Measurements from ENCODE around the gene MAVS.

The MAVS gene

DNA sequence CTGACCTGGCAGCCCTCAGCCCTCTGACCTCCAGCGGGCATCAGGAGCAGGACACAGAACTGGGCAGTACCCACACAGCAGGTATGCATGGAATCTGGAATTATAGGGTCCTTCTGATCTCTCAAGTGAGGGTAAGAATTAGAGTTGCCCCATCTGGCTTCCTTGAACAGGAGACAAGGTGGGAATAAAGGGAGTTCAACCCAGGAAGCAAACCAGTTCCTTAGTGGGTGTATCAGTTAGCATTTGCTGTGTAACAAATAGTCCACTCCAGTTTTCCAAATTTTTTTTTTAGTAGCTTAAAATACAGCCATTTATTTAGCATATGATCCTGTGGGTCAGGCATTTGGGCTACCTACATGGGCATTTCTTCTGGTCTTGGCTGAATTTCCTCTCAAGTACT, 15.7 kb downstream of the MAVS start:
- Histone ChIP-seq H3K36me3 (ENCODE audit: control insufficient read depth, low read length) (peaks cover 79% of the 10 kb centered on the region), H4K20me1 (ENCODE audit: control insufficient read depth, insufficient read depth, low read depth, low read length) (no peaks in the 10 kb centered on the region), H3K4me3 (ENCODE audit: low read length) (no peak overlapping the region), H3K79me2 (ENCODE audit: control insufficient read depth, low read length) (peaks cover 2% of the 10 kb centered on the region; the same call in 1 of the 2 replicates), H3K9me2 (replicated peaks; ENCODE audit: control insufficient read depth, low read length) (no peaks in the 10 kb centered on the region), H3K4me2 (ENCODE audit: low read length) (no peak overlapping the region), H3K27me3 (ENCODE audit: control insufficient read depth, low read length) (no peaks in the 10 kb centered on the region), H3K4me1 (ENCODE audit: control insufficient read depth, low read length) (no peaks in the 10 kb centered on the region), H3K27ac (ENCODE audit: low read depth, low read length) (no peak overlapping the region), H3K9me3 (ENCODE audit: control insufficient read depth, insufficient read depth, low read length) (peaks cover 4% of the 10 kb centered on the region; the same call in 1 of the 2 replicates), H3F3A (ENCODE audit: control insufficient read depth, insufficient read depth) (no peaks in the 10 kb centered on the region)
- TF ChIP-seq, protein P1, sequence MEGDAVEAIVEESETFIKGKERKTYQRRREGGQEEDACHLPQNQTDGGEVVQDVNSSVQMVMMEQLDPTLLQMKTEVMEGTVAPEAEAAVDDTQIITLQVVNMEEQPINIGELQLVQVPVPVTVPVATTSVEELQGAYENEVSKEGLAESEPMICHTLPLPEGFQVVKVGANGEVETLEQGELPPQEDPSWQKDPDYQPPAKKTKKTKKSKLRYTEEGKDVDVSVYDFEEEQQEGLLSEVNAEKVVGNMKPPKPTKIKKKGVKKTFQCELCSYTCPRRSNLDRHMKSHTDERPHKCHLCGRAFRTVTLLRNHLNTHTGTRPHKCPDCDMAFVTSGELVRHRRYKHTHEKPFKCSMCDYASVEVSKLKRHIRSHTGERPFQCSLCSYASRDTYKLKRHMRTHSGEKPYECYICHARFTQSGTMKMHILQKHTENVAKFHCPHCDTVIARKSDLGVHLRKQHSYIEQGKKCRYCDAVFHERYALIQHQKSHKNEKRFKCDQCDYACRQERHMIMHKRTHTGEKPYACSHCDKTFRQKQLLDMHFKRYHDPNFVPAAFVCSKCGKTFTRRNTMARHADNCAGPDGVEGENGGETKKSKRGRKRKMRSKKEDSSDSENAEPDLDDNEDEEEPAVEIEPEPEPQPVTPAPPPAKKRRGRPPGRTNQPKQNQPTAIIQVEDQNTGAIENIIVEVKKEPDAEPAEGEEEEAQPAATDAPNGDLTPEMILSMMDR (IDR thresholded peaks at IDR 0.05; ENCODE audit: low read depth, low read length, poor library complexity, severe bottlenecking) = no peak
- no peak for TF ChIP-seq EZH2phosphoT487 (IDR thresholded peaks at IDR 0.05; ENCODE audit: borderline replicate concordance, low read length)

DNA sequence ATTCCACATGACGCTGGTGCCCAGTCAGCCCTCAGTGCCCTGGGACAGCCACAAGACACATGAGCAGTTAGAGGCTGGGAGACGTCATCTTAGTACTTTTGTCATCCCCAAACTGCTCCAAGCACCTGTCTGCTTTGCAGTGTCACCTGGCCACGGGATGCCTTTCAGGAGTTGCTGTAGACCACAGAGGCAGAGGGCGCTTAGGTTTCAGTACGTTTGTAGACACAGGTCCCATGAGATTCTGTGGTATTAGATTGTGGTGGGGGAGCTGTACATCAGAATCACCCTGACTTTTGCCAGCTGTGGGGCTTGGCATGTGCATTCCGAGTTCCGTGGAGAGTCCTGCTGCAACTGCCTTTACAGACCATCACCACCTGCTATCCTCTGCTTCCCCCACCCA, 16.7 kb downstream of the MAVS start:
- H3K9me2 ChIP-seq (replicated peaks; ENCODE audit: control insufficient read depth, low read length) = no peaks in the 10 kb centered on the region
- no peak overlapping the region for H3K27ac ChIP-seq (ENCODE audit: low read depth, low read length)
- no peaks in the 10 kb centered on the region for H3K27me3 ChIP-seq (ENCODE audit: control insufficient read depth, low read length)
- peaks cover 4% of the 10 kb centered on the region; the same call in 1 of the 2 replicates for H3K9me3 ChIP-seq (ENCODE audit: control insufficient read depth, insufficient read depth, low read length)
- no peaks in the 10 kb centered on the region for H3F3A ChIP-seq (ENCODE audit: control insufficient read depth, insufficient read depth)
- H3K4me1 ChIP-seq (ENCODE audit: control insufficient read depth, low read length) = no peaks in the 10 kb centered on the region
- H3K4me3 ChIP-seq (ENCODE audit: low read length) = no peak overlapping the region
- TF ChIP-seq, protein P1 (IDR thresholded peaks at IDR 0.05; ENCODE audit: low read depth, low read length, poor library complexity, severe bottlenecking) = no peak
- TF ChIP-seq EZH2phosphoT487 (IDR thresholded peaks at IDR 0.05; ENCODE audit: borderline replicate concordance, low read length) = no peak
- H4K20me1 ChIP-seq (ENCODE audit: control insufficient read depth, insufficient read depth, low read depth, low read length) = no peaks in the 10 kb centered on the region
- no peaks in the 10 kb centered on the region for H3K79me2 ChIP-seq (ENCODE audit: control insufficient read depth, low read length)
- peaks cover 74% of the 10 kb centered on the region for H3K36me3 ChIP-seq (ENCODE audit: control insufficient read depth, low read length)
- no peak overlapping the region for H3K4me2 ChIP-seq (ENCODE audit: low read length)

DNA sequence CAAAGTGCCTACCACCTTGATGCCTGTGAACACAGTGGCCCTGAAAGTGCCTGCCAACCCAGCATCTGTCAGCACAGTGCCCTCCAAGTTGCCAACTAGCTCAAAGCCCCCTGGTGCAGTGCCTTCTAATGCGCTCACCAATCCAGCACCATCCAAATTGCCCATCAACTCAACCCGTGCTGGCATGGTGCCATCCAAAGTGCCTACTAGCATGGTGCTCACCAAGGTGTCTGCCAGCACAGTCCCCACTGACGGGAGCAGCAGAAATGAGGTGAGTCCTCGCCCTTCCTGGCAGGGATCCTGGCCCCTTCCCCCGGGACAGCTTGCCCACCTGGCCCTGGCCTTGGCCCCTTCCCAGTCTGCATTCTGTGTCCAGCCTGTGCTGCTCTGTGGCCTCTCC, 17.9 kb downstream of the MAVS start:
- TF ChIP-seq, protein P1 (IDR thresholded peaks at IDR 0.05; ENCODE audit: low read depth, low read length, poor library complexity, severe bottlenecking) = no peak
- no peak for TF ChIP-seq EZH2phosphoT487 (IDR thresholded peaks at IDR 0.05; ENCODE audit: borderline replicate concordance, low read length)
- H3K79me2 ChIP-seq (ENCODE audit: control insufficient read depth, low read length) = no peaks in the 10 kb centered on the region
- no peaks in the 10 kb centered on the region for H3K27me3 ChIP-seq (ENCODE audit: control insufficient read depth, low read length)
- H3K27ac ChIP-seq (ENCODE audit: low read depth, low read length) = no peak overlapping the region
- no peaks in the 10 kb centered on the region for H3K4me1 ChIP-seq (ENCODE audit: control insufficient read depth, low read length)
- peaks cover 70% of the 10 kb centered on the region for H3K36me3 ChIP-seq (ENCODE audit: control insufficient read depth, low read length)
- peaks cover 4% of the 10 kb centered on the region; the same call in 1 of the 2 replicates for H3K9me3 ChIP-seq (ENCODE audit: control insufficient read depth, insufficient read depth, low read length)
- H3K4me3 ChIP-seq (ENCODE audit: low read length) = no peak overlapping the region
- H3K9me2 ChIP-seq (replicated peaks; ENCODE audit: control insufficient read depth, low read length) = no peaks in the 10 kb centered on the region
- H3F3A ChIP-seq (ENCODE audit: control insufficient read depth, insufficient read depth) = no peaks in the 10 kb centered on the region
- no peak overlapping the region for H3K4me2 ChIP-seq (ENCODE audit: low read length)
- no peaks in the 10 kb centered on the region for H4K20me1 ChIP-seq (ENCODE audit: control insufficient read depth, insufficient read depth, low read depth, low read length)
